ENCODE results near the gene PDE8B.

GRCh38 chr5:77430726-77431125 is 220.2 kb downstream of the PDE8B start:
- TF ChIP-seq CTCF (IDR thresholded peaks at IDR 0.05) (no peak), EZH2 (IDR thresholded peaks at IDR 0.05; ENCODE audit: borderline replicate concordance, insufficient read depth, low read depth, low read length, poor library complexity, severe bottlenecking) (no peak)
